ENCODE measurements around the gene AACS. TPM values are rescaled to one million over a fixed set of nuclear protein-coding genes. Genes with fewer than 3 reads are reported as not detected.

Gene AACS
- total and polyA plus RNA-seq, 8 donors = 15.0 to 56.5 (median 25.1) TPM

DNA sequence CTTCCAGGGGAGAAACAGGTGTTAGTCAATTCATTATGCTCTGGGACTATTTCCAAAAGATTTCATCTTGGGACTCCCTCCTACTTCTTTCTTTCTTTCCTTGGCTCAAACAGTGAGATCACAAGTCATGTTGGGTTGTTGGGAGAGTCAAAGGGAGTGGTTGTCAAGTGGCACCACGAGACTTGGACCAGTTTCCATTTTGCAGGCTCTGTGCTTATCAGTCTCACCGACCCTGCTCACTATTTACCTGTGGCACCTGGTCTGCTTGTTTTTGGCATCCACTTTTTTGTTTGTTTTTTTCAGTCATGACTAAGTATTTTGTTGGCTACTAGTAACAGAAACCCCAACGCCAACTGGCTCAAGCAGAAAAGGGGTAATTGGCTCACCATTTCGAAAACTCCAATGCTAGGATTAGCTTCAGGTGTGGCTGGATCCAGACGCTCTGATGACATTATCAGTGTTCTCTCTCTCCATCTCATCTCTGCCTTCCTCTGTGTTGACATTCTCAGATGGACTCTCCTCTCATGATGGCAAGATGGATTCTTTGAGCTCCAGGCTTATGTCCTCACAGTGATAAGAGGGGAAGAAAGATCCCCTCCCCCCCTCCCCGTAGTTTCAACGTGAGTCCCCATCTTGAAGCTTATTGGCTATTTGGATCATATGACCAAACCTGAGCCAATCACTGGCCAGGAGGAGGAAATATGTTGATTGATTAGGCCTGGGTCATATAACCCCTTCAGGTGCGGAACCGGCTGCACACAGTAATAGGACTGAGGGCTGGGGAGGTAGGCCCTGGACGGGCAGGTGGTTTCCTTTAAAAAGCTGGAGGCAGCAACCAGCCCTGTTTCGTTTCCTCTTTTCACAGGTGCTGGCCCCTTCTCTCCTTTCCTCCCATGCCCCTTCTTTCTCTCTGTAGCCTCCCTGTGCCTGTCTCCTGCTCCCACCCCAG is 84.2 kb downstream of the AACS start:
- H3K4me1 ChIP-seq = no peaks in the 10 kb centered on the region
- DNase-seq = peak in 1 of 2 donors; percentile 68
- H3K27ac ChIP-seq = no peak overlapping the region
- TF ChIP-seq, protein P1, sequence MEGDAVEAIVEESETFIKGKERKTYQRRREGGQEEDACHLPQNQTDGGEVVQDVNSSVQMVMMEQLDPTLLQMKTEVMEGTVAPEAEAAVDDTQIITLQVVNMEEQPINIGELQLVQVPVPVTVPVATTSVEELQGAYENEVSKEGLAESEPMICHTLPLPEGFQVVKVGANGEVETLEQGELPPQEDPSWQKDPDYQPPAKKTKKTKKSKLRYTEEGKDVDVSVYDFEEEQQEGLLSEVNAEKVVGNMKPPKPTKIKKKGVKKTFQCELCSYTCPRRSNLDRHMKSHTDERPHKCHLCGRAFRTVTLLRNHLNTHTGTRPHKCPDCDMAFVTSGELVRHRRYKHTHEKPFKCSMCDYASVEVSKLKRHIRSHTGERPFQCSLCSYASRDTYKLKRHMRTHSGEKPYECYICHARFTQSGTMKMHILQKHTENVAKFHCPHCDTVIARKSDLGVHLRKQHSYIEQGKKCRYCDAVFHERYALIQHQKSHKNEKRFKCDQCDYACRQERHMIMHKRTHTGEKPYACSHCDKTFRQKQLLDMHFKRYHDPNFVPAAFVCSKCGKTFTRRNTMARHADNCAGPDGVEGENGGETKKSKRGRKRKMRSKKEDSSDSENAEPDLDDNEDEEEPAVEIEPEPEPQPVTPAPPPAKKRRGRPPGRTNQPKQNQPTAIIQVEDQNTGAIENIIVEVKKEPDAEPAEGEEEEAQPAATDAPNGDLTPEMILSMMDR (IDR thresholded peaks at IDR 0.05) = no peak
- no peak for TF ChIP-seq POLR2AphosphoS5 (IDR thresholded peaks at IDR 0.05)
- no peak for TF ChIP-seq EP300 (IDR thresholded peaks at IDR 0.05)
- no peak for TF ChIP-seq POLR2A (IDR thresholded peaks at IDR 0.05)
- no peaks in the 10 kb centered on the region for H3K36me3 ChIP-seq
- no peaks in the 10 kb centered on the region for H3K27me3 ChIP-seq
- 54 to 65% (median 61%) methylated on average over 11 of the region's 11 CpGs for WGBS, 5 donors
- no peak overlapping the region for H3K4me3 ChIP-seq
- no peaks in the 10 kb centered on the region for H3K9me3 ChIP-seq
- intact Hi-C loops (cut with DNase I; ENCODE audit: low total_unique reads) = no loop called here

DNA sequence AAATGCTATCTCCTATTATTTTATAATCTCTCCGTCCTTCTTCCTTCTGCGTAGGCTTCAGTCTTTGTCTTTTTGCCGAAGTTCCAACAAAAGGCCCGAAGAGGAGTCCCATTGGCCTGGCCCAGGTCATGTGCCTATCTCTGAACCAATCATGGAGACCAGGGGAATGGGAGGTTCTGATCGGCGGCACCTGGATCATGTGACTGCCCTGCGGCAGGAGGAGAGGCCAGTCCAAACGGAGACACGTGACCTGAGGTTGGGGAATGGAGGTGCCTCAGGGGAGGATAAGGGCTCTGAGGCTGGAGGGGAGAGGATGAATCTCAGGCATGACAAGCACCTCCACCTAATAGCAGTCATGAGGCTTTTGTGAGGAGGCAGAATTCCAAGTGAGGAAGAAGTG is 86.0 kb downstream of the AACS start:
- intact Hi-C loops (cut with DNase I; ENCODE audit: low total_unique reads) = no loop called here
- 88 to 96% (median 92%) methylated on average over 9 of the region's 9 CpGs for WGBS, 5 donors
- Histone ChIP-seq H3K4me3 (no peak overlapping the region), H3K36me3 (no peaks in the 10 kb centered on the region), H3K27me3 (no peaks in the 10 kb centered on the region), H3K4me1 (no peaks in the 10 kb centered on the region), H3K27ac (no peak overlapping the region), H3K9me3 (no peaks in the 10 kb centered on the region)
- DNase-seq = no peak
- TF ChIP-seq, protein P1 (IDR thresholded peaks at IDR 0.05) = no peak
- TF ChIP-seq POLR2AphosphoS5 (IDR thresholded peaks at IDR 0.05) (no peak), EP300 (IDR thresholded peaks at IDR 0.05) (no peak)

DNA sequence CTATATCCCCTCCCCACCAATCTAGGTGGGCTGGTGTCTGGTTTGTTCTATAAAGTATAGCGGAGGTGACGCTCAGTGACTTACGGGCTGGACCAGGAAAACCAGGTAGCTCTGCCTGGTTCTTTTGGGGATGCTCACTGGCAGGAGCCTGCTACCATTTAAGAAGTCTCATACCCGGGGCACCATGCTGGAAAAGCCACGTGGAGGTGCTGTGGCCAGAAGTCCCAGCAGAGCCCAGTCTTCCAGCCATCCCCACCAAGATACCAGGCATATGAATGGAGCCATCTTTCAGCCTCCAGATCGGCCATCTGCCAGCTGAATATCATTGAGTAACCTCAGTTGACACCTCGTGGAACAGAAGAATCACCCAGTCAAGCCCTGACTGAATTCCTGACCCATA is 87.2 kb downstream of the AACS start:
- H3K27me3 ChIP-seq = no peaks in the 10 kb centered on the region
- no peak overlapping the region for H3K27ac ChIP-seq
- DNase-seq = no peak
- no peaks in the 10 kb centered on the region for H3K36me3 ChIP-seq
- H3K4me3 ChIP-seq = no peak overlapping the region
- WGBS, 5 donors = 80 to 84% (median 82%) methylated on average over 7 of the region's 7 CpGs
- intact Hi-C loops (cut with DNase I; ENCODE audit: low total_unique reads) = no loop called here
- no peaks in the 10 kb centered on the region for H3K4me1 ChIP-seq
- H3K9me3 ChIP-seq = peaks cover 0 to 8% (median 0%) of the 10 kb centered on the region in 4 donors
- TF ChIP-seq POLR2A (IDR thresholded peaks at IDR 0.05) (no peak), EP300 (IDR thresholded peaks at IDR 0.05) (no peak), POLR2AphosphoS5 (IDR thresholded peaks at IDR 0.05) (no peak)
- TF ChIP-seq, protein P1 (IDR thresholded peaks at IDR 0.05) = no peak

DNA sequence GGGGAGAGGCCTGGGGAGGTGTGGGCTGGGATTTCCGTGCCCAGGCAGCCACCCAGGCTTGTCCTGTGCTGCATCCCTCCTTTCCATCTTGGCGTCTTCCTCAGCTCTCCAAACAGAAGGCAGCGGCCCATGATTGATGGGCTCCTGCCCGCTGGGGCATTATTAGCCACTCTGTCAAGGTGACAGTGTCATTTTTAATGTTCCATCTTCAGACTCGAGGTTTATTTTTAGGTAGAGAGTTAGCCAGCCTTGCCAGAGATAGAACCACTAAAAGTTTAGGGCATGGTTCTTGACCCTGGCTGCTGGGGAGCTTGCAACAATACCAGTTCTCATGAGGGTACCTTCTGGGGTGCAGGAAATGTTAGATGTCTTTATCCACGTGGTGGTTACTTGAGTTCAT is 90.1 kb downstream of the AACS start:
- TF ChIP-seq, protein P1 (IDR thresholded peaks at IDR 0.05) = no peak
- TF ChIP-seq EP300 (IDR thresholded peaks at IDR 0.05) (no peak), POLR2AphosphoS5 (IDR thresholded peaks at IDR 0.05) (no peak), POLR2A (IDR thresholded peaks at IDR 0.05) (no peak)
- no peak overlapping the region for H3K4me3 ChIP-seq
- peaks cover 0 to 8% (median 0%) of the 10 kb centered on the region in 4 donors for H3K9me3 ChIP-seq
- intact Hi-C loops (cut with DNase I; ENCODE audit: low total_unique reads) = no loop called here
- no peaks in the 10 kb centered on the region for H3K36me3 ChIP-seq
- H3K27ac ChIP-seq = no peak overlapping the region
- no peak for DNase-seq
- 46 to 64% (median 57%) methylated on average over 4 to 6 of the region's 6 CpGs for WGBS, 5 donors
- H3K27me3 ChIP-seq = no peaks in the 10 kb centered on the region
- H3K4me1 ChIP-seq = no peaks in the 10 kb centered on the region
